PC-9 (cell line): ENCODE measurements around the gene CPXM2.

Experiments used
- EZH2 ChIP-seq: fragments of 200-600 bp; sonication (generic); IDR thresholded peaks from 2 replicates; pipeline ENCODE4 v1.8.0; 2017; ENCODE audit warnings: antibody characterized with exemption, low read depth
- TF ChIP-seq, protein P1 (sequence below): fragments of 200-600 bp; sonication (generic); conservative IDR thresholded peaks from 2 replicates; pipeline ENCODE4 v1.6.1; 2017; ENCODE audit warnings: mixed run types, antibody characterized with exemption, mild to moderate bottlenecking, moderate library complexity

DNA sequence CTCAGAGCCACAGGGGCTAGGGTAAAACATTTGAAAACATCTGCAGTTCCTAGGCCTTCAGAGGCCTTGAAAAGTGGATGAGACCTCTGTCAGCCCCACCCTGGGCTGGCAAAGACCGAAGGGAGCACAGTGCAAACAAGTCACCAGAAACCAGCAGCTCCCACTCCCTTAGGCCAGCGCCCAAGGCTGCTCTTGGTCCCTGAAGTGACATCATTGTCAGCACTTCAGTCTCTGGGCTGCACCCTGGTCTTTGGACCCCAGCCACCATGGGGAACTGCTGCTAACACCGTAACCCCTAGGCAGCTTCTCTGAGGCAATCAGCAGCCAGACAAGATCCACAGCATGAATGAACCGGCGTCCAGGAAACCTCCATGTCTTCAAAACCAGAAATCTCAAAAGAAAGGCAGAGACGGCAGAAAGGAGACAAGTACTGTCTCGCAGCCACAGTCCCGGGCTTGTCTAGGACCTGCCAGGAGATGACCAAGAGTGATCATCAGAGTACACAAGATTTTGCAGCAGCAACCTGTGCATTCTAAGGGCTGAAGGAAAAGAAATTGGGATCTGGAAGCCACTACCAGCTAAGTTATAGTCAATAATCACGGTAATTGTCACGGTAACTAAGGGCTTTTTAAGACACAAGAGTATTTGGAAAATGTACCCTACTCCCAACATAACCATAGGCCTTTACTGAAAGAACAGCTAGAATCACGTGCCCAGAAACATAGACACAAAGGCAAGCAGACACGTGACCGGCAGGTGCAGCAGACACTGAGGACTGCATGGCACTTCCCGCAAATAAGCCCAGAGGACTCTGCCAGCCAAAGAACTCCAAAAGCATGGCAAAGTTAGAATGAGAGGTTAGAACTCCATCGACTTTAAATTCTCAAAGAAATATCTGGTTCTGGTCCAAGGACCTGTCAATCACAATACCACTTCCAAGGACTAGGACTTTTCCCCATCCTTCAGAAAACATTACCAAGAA is 23.3 kb downstream of the CPXM2 start:
- TF ChIP-seq, protein P1, sequence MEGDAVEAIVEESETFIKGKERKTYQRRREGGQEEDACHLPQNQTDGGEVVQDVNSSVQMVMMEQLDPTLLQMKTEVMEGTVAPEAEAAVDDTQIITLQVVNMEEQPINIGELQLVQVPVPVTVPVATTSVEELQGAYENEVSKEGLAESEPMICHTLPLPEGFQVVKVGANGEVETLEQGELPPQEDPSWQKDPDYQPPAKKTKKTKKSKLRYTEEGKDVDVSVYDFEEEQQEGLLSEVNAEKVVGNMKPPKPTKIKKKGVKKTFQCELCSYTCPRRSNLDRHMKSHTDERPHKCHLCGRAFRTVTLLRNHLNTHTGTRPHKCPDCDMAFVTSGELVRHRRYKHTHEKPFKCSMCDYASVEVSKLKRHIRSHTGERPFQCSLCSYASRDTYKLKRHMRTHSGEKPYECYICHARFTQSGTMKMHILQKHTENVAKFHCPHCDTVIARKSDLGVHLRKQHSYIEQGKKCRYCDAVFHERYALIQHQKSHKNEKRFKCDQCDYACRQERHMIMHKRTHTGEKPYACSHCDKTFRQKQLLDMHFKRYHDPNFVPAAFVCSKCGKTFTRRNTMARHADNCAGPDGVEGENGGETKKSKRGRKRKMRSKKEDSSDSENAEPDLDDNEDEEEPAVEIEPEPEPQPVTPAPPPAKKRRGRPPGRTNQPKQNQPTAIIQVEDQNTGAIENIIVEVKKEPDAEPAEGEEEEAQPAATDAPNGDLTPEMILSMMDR = no peak
- TF ChIP-seq EZH2 = no peak
